Measurements from ENCODE around the gene RNF150. TPM values are rescaled to one million over a fixed set of nuclear protein-coding genes. Genes with fewer than 3 reads are reported as not detected.

RNF150 gene
- total and polyA plus RNA-seq, 2 of the 8 experiments (the other 6 are each of a cell fraction or from before 2014, with no cell fraction given): 3.4 to 4.8 TPM

DNA sequence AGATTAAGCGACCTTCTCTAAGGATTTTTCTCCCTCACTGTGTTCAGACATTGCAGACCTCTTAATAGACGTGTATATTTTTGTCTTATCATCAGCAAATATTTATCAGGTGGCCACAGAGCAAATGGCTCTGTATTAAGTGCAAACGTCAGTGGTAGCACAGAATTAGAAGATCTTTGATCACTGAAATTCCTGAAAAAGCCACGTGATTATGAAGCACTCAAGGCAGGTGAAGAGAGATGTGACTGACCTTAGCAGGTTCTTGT, 271.2 kb downstream of the RNF150 start:
- DNase-seq (ENCODE audit: low read depth in 1 of 2, low spot score in 2 of 2) (no peak), FAIRE-seq (no peak)
- Histone ChIP-seq H3K79me1 (ENCODE audit: low read depth, low read length) (no peaks in the 10 kb centered on the region), H3K4me3 (ENCODE audit: extremely low read depth in 1 of 4, insufficient read depth in 2 of 4, low read depth in 3 of 4, low read length in 4 of 4) (no peak overlapping the region), H3K79me2 (ENCODE audit: control insufficient read depth in 1 of 2, insufficient read depth in 2 of 2, low read length in 2 of 2) (no peaks in the 10 kb centered on the region), H4K8ac (ENCODE audit: extremely low read depth, insufficient read depth, low read length) (no peak overlapping the region), H2BK5ac (ENCODE audit: low read depth, low read length) (no peak overlapping the region), H3K4me2 (ENCODE audit: insufficient read depth in 1 of 2, low read depth in 2 of 2, low read length in 2 of 2) (no peak overlapping the region), H3K4ac (replicated peaks; ENCODE audit: insufficient read length, low read depth, low read length) (no peak overlapping the region), H4K5ac (ENCODE audit: insufficient read length, low read depth, low read length) (no peak overlapping the region), H2BK120ac (replicated peaks; ENCODE audit: low read depth, low read length) (no peak overlapping the region), H3K18ac (ENCODE audit: extremely low read depth, low read length) (no peak overlapping the region), H2AFZ (ENCODE audit: low read length) (no peak overlapping the region), H3K14ac (ENCODE audit: insufficient read length) (no peak overlapping the region), H3K9ac (replicated peaks in 1 of 4; ENCODE audit: extremely low read depth in 1 of 4, low read depth in 3 of 4, low read length in 3 of 4) (no peak overlapping the region), H2BK12ac (ENCODE audit: low read depth, low read length) (no peak overlapping the region), H3K4me1 (replicated peaks in 1 of 4; ENCODE audit: control insufficient read depth in 3 of 4, insufficient read depth in 4 of 4, low read length in 3 of 4) (no peaks in the 10 kb centered on the region), H3K56ac (replicated peaks; ENCODE audit: insufficient read length, low read depth, low read length) (no peak overlapping the region), H3K27ac (ENCODE audit: low read depth, low read length) (no peak overlapping the region), H2AK5ac (ENCODE audit: low read depth, low read length) (no peak overlapping the region), H3K9me3 (ENCODE audit: insufficient read depth in 2 of 2, low read depth in 1 of 2, low read length in 1 of 2) (no peaks in the 10 kb centered on the region), H3K27me3 (replicated peaks in 1 of 4; ENCODE audit: control insufficient read depth in 3 of 4, extremely low read depth in 1 of 4, insufficient read depth in 3 of 4, low read length in 3 of 4) (no peaks in the 10 kb centered on the region), H3K23me2 (ENCODE audit: low read depth, low read length) (no peaks in the 10 kb centered on the region), H4K20me1 (replicated peaks in 1 of 2; ENCODE audit: control insufficient read depth in 1 of 2, insufficient read depth in 2 of 2, low read length in 2 of 2) (no peaks in the 10 kb centered on the region), H4K91ac (replicated peaks; ENCODE audit: insufficient read length, low read length) (no peak overlapping the region), H3K23ac (ENCODE audit: insufficient read length) (no peak overlapping the region), H2BK20ac (ENCODE audit: low read length) (no peak overlapping the region), H3K36me3 (ENCODE audit: control insufficient read depth in 2 of 4, insufficient read depth in 4 of 4, low read length in 3 of 4) (no peaks in the 10 kb centered on the region), H2BK15ac (ENCODE audit: low read length) (no peak overlapping the region)
- WGBS, 2 experiments (ENCODE audit: extremely low coverage in 1 of 2, insufficient coverage in 1 of 2, insufficient read length in 1 of 2, insufficient replicate concordance in 2 of 2, low coverage in 1 of 2, low lambda C conversion rate in 2 of 2, missing lambda C conversion rate in 1 of 2): 84% methylated on average over 4 of the region's 4 CpGs; no CpG with 5 or more reads in 1 of the 2 experiments
- POLR2A ChIA-PET (ENCODE audit: partially characterized antibody): no interaction called here
- TF ChIP-seq EZH2 (IDR thresholded peaks at IDR 0.05; ENCODE audit: low read depth, low read length, severe bottlenecking) (no peak), YY1 (IDR thresholded peaks at IDR 0.05; ENCODE audit: low read depth, low read length) (no peak), ASH2L (IDR thresholded peaks at IDR 0.05; ENCODE audit: low read length) (no peak), CEBPB (IDR thresholded peaks at IDR 0.05; ENCODE audit: low read depth, low read length) (no peak), RXRA (IDR thresholded peaks at IDR 0.05; ENCODE audit: insufficient read depth, low read depth, low read length) (no peak), SIN3A (conservative IDR thresholded peaks at IDR 0.05 in 1 of 2, IDR thresholded peaks at IDR 0.05 in 1 of 2; ENCODE audit: low read depth in 1 of 2, low read length in 2 of 2) (no peak), TCF12 (IDR thresholded peaks at IDR 0.05; ENCODE audit: low read depth, low read length) (no peak), PHF8 (conservative IDR thresholded peaks at IDR 0.05; ENCODE audit: low read depth, low read length) (no peak), CBX8 (IDR thresholded peaks at IDR 0.05; ENCODE audit: borderline replicate concordance, low read depth, low read length) (no peak), SAP30 (IDR thresholded peaks at IDR 0.05; ENCODE audit: insufficient read depth, insufficient replicate concordance, low read length) (no peak), TEAD4 (IDR thresholded peaks at IDR 0.05; ENCODE audit: low read depth, low read length) (no peak)
- CTCF ChIA-PET (ENCODE audit: partially characterized antibody): interaction anchor here (0.8 to 5.9 kb wide), 7 partner anchors 8 to 272 kb away, joined by 3 to 68 read pairs (median 3); partner anchors contain the start of gene RNF150

Data from H1 (cell line).